Stimulated activated CD8-positive, alpha-beta memory T cell treated with anti-CD3 and anti-CD28 coated beads, Interleukin-12 subunit alpha, Interleukin-12 subunit beta, amount 100 ng/mL, for 1 hour (primary cell): ENCODE measurements around the gene PLCG2.
"Not testable (repeated sequence)": the region's sequence is repeated elsewhere in the genome, so short reads cannot be mapped to it uniquely, and the experiment has no call there.

Experiments
- DNase-seq: peaks from one replicate; pipeline ENCODE4 v3.0.0-alpha.2; 2020; ENCODE audit warnings: low read depth

The PLCG2 gene

GRCh38 chr16:81939164-81940056, 160.3 kb downstream of the PLCG2 start:
- no peak for DNase-seq

GRCh38 chr16:81940781-81941560, 161.9 kb downstream of the PLCG2 start:
- no peak for DNase-seq

- DNase-seq = no peak
Measured at GRCh38 chr16:81942007-81942601, 163.0 kb downstream of the PLCG2 start.

GRCh38 chr16:81945665-81946064, 166.6 kb downstream of the PLCG2 start:
- no peak for DNase-seq

GRCh38 chr16:81946206-81946605, 167.1 kb downstream of the PLCG2 start:
- DNase-seq = no peak

- DNase-seq = no peak
Measured at GRCh38 chr16:81951564-81951963, 172.5 kb downstream of the PLCG2 start.

- DNase-seq = no peak
Measured at GRCh38 chr16:81956213-81956948, 177.3 kb downstream of the PLCG2 start.

- no peak for DNase-seq
Measured at GRCh38 chr16:81964808-81965207, 185.7 kb downstream of the PLCG2 start.

GRCh38 chr16:81967358-81967757, 188.3 kb downstream of the PLCG2 start:
- no peak for DNase-seq

- no peak for DNase-seq
Measured at GRCh38 chr16:81971853-81972252, 192.8 kb downstream of the PLCG2 start.

- no peak for DNase-seq
Measured at GRCh38 chr16:81973737-81974136, 194.6 kb downstream of the PLCG2 start.

GRCh38 chr16:81975637-81976036, 196.5 kb downstream of the PLCG2 start:
- DNase-seq = no peak

GRCh38 chr16:81977335-81977942, 198.3 kb downstream of the PLCG2 start:
- not testable (repeated sequence) for DNase-seq

- no peak for DNase-seq
Measured at GRCh38 chr16:81987121-81987520, 208.0 kb downstream of the PLCG2 start.

GRCh38 chr16:81987706-81988105, 208.6 kb downstream of the PLCG2 start:
- no peak for DNase-seq

GRCh38 chr16:81992859-81993258, 213.8 kb downstream of the PLCG2 start:
- DNase-seq = no peak

GRCh38 chr16:81994485-81994884, 215.4 kb downstream of the PLCG2 start:
- DNase-seq = no peak

GRCh38 chr16:81995651-81996050, 216.6 kb downstream of the PLCG2 start:
- DNase-seq = no peak

- DNase-seq = no peak
Measured at GRCh38 chr16:81996664-81997509, 217.8 kb downstream of the PLCG2 start.

GRCh38 chr16:81997738-81998137, 218.6 kb downstream of the PLCG2 start:
- DNase-seq = no peak

GRCh38 chr16:82002831-82003230, 223.7 kb downstream of the PLCG2 start:
- DNase-seq = no peak
